Activated CD8-positive, alpha-beta memory T cell treated with anti-CD3 and anti-CD28 coated beads for 24 hours (primary cell): ENCODE measurements around the gene RPP38.

Experiments used
- DNase-seq: peaks from one replicate; pipeline ENCODE4 v3.0.0-alpha.2; 2020

RPP38 gene, protein sequence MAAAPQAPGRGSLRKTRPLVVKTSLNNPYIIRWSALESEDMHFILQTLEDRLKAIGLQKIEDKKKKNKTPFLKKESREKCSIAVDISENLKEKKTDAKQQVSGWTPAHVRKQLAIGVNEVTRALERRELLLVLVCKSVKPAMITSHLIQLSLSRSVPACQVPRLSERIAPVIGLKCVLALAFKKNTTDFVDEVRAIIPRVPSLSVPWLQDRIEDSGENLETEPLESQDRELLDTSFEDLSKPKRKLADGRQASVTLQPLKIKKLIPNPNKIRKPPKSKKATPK

DNA sequence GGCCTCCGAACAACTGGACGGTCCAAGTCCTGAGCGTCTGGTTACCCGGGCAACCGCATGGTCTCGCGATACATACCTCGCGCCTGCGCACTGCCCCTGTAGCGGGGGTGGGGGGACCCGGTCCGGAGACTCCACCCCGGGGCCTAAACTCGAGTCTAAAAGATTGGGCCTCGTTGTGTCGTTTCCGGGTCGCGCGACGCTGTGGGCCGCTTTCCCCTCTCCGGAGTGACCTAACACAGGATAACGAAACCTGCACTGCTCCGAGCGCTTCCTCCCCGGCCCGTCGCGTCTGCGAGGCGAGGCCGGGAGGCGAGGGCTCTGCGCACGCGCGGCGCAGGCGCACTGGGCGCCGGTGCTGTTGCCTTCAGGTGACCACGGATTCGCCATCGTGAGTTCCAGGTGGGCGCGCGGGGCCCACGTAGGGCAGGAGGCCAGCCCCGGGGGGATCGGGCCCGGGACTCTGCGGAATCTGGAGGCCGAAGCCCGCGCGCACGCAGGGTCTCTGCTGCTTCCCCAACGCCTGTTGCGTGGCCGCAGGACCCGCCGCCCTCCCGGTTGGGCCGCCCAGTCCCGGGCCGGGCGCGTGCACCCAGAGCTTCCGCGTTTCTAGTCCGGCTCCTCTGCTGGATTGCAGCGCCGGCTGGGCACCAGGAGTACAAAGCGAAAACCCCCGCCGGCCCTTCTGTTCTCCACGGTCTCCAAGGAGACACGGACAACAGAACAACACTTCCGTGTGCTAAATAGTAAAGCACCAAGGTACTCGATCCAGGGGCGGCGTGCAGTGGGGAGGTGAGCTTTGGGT, at the start of gene RPP38:
Gene RPP38 (plus strand): TSS at position 345 of the 802 bp plus-strand sequence. CDS start 5,960 bp downstream, outside the sequence.
- DNase-seq: peak; percentile 99

GRCh38 chr10:15049533-15049932, 47.6 kb upstream of the RPP38 start:
- DNase-seq: no peak

DNA sequence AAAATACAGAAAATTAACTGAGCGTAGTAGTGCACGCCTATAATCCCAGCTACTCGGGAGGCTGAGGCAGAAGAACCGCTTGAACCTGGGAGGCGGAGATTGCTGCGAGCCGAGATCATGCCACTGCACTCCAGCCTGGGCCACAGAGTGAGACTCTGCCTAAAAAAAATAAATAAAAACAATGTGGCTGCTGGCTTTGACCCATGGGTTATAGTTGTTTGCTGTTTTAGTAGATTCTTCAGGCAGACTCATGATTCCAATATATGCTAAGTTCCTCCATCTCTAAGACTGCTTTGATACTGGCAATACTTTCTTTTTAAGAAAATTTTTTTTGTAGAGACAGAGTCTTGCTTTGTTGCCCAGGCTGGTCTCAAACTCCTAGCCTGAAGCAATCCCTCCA, 45.0 kb upstream of the RPP38 start:
- DNase-seq: no peak

DNA sequence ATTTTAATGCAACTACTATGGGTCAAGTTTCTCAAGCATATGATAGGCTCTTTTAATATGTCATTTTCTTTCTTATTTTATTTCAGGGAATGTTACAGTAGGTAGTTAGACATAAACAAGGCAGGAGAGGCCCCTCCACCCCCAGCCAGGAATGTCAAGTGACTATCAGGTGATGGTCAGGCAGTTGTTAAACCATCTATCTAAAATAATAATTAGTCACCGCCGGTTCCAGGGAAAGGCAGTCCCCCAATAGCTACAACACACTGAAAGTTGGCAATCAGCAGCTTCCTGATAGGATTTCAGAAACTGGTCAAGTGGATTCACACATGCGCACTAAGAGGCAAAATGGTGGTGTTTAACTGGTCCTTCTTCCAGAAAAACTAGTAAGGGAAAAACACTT, 44.1 kb upstream of the RPP38 start:
- no peak for DNase-seq

GRCh38 chr10:15058689-15059088, 38.5 kb upstream of the RPP38 start:
- DNase-seq: no peak

- DNase-seq: no peak
Observed at GRCh38 chr10:15059914-15060313, 37.2 kb upstream of the RPP38 start.

DNA sequence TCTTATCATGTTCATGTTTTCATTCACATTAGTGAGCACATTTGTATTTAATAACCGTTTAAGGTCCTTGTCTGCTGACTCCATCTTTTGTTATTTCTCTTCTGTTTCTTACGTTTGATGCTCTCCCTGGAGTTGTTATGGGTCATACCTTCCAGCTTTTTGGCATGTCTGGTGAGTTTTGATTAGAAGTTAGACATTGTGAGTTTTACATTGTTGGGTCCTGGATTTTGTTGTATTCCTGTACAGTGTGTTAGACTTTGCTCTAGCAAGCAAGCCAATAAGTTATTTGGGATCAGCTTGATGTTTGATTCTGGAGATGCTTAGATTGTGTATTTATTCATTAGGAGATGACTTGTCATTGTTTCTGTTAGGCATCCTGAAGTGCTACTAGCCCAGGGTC, 36.5 kb upstream of the RPP38 start:
- no peak for DNase-seq

DNA sequence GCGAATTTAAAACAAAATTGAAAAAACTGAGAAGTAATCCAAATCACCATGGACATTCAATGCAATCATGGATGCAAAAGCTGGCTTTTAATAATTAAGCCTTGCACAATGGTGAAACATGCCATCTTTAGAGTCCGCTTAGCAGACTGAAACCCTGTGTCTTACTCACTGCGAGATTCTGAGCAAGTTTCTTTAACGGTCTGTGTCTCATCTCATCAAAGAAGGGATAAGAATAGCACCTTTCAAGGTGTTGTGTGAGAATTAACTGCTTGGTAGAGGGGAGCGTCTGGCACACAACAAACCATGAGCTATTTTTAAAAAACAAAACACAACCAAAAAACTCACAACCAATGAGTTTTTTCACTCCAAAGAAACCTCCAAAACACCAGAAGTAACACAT, 30.0 kb upstream of the RPP38 start:
- no peak for DNase-seq

- DNase-seq: no peak
Observed at GRCh38 chr10:15068802-15069201, 28.4 kb upstream of the RPP38 start.

- DNase-seq: no peak
Observed at GRCh38 chr10:15069230-15069629, 27.9 kb upstream of the RPP38 start.

DNA sequence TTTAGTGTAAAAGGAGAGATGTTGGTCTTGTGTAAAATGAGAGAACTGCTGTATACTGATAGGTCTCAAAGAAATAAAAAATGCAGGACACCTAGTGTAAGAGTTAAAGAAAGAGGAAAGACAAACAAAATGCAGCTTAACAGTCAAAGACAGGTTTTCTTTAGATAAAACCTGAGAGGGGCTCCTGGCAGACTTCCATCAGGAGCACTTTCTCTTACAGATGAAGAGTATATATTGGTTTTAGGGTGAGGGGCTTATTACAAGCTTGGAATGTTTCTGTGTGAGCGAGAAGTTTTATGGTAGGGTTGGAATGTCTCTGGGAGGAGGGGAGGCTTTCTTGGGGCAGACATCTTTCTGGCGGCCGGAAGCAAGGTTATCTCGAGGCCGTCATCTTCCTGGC, 24.8 kb upstream of the RPP38 start:
- DNase-seq: no peak

DNA sequence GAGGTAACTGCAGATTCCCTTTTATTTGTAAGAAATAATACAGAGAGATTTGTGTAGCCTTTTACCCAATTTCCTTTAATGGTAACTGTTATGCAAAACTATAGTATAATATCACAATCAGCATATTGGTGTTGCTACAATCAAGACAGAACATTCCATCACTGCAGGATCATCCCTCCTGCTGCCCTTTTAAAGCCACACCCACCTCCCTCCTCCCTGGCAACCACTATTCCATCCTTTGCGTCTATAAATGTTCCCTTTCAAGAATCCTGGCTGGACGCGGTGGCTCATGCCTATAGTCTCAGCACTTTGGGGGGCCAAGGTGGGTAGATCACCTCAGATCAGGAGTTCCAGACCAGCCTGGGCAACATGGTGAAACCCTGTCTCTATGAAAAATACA, 21.7 kb upstream of the RPP38 start:
- DNase-seq: no peak

GRCh38 chr10:15083674-15084501, 13.3 kb upstream of the RPP38 start:
- DNase-seq: no peak

- no peak for DNase-seq
Observed at GRCh38 chr10:15084502-15084922, 12.6 kb upstream of the RPP38 start.

DNA sequence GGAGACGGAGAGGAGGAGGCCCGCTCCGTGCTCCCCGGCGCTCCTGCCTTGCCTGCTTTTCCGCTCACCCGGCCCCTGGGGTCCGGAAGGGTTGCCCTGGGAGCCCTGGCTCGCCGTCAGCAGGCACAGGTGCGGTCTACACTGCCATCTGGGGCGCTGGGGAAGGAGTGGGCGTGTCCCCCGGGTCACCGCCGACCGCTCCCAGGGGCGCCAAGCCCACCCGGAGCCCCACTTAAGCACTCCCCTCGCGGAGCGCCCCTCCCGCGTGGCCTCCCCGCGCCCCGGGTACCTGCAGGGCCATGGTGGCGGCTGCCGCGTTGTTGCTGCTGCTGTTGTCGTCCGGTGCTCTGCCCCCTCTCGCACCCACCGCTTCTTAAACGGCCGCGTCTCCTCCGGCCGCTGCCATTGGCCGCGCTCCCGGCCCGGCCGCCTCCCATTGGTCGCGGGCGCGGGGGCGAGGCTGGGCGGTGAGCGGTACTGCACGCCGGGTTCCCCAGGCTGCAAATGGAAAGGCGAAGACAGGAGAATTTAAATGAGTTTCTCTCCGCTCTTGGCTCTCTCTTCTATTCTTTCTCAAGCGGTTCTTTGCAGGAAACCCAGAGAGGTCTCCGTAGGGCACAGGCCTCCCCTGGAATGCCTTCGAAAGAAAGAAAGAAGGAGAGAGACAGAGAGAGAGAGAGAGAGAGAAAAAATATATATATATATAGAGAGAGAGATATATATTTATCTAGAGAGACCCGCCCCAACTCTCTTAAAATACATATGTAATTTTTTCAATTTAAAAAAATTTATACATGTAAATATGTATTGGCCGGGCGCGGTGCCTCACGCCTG, 8.5 kb upstream of the RPP38 start, which contains the start of gene ACBD7:
Gene ACBD7 (minus strand): TSS at position 349 of the 834 bp plus-strand sequence. CDS start 48 bp downstream, at position 301.
- peak; percentile 90 for DNase-seq

GRCh38 chr10:15091418-15091817, 5.7 kb upstream of the RPP38 start:
- no peak for DNase-seq

DNA sequence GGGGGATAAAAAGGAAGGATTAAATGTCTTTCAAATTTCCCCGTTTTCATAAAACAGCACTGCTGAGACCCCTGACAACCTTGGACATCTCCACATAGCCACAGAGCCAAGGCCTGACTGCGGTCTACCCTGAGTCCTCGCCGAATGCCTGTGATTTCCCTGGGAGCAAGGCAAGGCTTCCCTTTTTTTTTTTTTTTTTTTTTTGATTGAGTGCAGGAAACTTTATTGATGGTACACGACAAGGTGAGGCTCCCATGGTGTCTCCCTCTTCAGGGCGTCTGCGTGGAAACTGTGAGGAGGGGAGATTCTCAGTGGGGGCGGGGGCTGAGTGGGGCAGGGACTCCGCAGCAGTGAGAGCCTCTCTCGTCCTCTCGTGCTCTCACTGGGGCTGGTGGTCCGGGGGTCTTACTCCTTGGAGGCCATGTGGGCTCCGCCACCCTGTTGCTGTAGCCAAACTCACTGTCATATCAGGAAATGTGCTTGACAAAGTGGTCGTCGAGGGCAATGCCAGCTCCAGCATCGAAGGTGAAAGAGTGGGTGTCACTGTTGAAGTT, 4.2 kb upstream of the RPP38 start:
- no peak for DNase-seq

GRCh38 chr10:15096661-15097010, 519 bp upstream of the RPP38 start:
- DNase-seq: no peak

DNA sequence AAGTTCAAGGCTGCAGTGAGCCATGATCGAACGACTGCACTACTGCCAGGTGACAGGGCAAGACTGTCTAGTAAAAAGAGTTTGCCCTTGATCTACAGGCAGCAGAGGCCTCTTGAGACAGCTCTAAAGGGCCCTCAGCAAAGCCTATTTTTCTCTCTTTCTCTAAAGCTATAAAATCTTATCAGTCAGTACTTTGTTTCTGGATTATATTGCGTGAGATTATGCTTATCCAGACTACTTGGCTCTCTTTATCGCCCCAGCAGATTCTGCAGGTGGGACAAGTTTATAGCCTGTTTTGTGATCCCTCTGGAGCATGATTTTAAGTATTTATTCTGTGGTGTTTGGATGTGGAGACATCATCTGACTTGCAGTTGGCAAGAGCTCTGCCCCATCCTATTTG, 2.7 kb downstream of the RPP38 start:
- no peak for DNase-seq

DNA sequence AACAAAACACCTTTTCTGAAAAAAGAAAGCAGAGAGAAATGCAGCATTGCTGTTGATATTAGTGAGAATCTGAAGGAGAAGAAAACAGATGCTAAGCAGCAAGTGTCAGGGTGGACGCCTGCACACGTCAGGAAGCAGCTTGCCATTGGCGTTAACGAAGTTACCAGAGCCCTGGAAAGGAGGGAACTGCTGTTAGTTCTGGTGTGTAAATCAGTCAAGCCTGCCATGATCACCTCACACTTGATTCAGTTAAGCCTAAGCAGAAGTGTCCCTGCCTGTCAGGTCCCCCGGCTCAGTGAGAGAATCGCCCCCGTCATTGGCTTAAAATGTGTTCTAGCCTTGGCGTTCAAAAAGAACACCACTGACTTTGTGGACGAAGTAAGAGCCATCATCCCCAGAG, 6.4 kb downstream of the RPP38 start:
- no peak for DNase-seq

DNA sequence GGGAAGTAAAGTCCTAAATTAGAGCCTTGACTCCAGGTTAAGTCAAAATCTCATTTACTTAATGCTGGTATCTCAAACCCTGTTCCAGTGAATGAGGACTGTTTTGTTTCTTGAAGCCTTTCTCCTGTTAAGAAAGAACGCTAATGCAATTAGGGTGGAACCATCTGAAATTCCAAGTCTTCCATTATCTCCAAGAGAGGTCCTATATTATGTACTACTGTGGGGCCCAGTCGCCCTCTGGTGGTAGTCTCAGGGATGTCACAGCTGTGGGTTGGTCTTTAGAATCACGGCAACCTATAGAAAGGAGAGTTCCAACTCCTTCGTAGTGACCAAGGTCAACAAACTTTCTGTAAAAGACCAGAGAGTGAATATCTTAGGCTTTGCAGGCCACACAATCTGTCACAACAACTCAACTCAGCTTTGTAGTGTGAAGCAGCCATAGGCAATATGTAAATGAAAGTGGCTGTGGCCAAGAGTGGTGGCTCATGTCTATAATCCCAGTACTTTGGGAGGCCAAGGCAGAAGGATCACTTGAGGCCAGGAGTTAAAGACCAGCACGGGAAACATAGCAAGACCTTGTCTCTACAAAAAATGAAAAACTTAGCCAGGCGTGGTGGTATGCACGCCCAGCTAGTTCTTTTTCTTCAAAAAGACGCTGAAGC, 9.3 kb downstream of the RPP38 start:
- peak; percentile 83 for DNase-seq

DNA sequence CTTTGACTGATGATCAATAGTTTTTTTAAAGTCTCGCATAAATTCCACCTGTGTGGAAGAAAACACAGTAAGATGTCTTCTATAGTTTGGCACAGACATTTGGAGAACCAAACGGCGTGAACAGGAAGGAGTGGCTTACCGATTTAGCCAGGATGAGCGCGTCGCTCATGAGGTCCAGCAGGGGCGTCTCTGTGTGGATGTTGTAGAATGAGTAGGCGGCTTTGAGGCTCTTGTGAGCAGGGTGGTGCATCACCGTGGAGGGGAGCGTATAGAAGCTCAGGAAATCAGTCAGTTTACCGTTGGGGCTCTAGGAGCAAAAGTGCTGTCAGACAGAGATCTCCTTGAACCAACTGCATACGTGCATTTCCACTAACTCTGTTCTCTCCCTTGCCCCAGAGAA, 15.5 kb downstream of the RPP38 start:
- DNase-seq: no peak
